CD4-positive, alpha-beta T cell treated with Interleukin-10 for 1 hour (primary cell): ENCODE measurements around the gene PKN1.
"Not testable (repeated sequence)": the region's sequence is repeated elsewhere in the genome, so short reads cannot be mapped to it uniquely, and the experiment has no call there.

Experiments
- DNase-seq: peaks from one replicate; pipeline ENCODE4 v3.0.0-alpha.2; 2020

The PKN1 gene

DNA sequence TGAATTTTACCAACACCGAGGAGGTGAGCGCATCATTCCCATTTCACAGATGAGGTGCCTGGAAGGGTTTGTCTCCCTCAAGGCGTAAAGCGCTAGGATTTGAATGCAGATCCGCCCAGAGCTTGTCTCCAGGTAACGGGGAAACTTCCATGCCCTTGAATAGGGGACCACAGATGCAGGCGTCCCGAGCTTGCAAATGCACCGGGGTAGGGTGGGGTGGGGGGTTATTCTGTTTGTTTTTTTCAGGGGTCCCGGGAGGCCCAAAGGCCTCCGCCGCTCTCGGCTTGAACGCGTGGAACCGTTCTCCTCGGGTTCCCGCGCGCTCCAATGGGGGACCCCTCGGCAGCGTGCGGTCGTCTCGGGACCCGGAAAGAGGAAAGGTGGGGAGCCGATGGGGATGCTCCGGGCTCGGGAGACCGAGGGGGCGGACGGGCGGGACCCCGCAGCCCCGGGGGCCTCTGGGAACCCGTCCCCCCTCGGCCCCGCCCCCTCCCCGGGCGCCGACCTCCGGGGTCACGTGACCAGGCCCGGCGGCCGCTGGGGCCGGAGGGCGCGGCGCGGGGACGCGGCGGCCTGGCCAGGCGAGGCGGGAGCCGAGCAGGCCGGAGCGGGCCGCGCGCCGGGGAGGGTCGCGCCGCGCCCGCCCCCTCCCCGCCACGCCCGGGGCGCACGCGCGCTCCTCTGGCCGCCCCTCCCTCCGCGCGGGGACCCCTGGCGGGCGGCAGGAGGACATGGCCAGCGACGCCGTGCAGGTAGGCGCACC, at the start of gene PKN1:
Gene PKN1 (plus strand): TSS at position 516 of the 763 bp plus-strand sequence. CDS start 216 bp downstream, at position 732.
- DNase-seq = peak; percentile 50

DNA sequence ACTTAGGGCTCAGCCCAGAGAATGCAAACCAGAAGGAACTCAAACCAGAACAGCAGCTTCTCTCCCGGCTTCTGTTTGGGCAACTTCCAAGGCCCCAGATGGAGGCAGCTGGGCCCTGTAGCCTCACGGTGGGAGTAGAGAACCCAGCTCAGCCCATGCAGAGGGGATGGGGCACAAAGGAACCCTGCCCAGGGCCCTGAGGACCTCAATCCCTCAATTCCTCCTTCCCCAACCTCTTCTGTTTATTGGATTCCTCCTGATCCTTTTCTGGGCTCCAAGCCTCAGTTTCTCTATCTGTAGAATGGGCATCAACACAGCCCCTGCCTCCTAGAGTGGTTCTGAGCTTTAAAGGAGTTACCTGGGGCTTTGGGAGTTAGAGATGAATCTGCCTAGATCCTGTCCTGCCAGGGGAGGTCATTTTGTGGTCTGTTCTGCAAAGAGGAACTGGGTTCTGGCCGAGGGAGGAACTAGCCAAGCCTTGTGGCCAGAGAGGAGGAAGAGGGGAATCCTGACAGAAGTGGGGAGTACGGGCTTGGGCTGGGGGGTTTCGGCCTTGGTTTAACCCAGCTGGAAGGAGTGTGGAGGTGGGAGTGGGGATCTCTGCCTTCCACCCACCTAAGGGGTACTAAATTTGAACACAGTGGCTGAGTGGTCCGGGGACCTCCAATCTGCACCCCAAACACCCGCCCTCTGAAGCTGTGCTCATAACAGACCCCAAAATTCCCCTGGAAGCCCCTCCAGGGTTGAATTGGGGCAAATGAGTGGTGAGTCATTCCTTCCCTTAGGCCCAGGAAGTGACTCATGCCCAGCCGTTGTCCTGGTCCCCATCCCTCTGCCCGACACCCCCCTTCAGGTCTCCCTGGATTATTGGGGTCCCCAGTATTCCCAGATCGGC, 49.2 kb upstream of the PKN1 start:
- DNase-seq = peak; percentile 84

DNA sequence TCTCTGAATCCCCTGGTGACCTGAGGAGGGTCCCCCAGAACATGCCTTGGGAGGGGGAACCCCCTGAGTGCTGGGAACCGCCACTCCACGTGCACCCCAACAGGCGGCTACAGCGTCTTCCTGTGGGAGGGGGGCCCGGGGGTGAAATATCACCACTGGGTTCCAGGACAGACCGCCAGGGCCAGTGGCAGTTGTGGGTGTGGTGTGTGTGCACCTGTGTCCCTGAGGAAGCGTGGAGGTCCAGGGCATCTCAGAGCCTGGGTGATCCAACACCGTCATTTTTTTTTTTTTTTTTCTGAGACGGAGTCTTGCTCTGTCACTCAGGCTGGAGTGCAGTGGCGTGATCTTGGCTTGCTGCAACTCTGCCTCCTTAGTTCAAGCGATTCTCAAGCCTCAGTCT, 47.6 kb upstream of the PKN1 start:
- peak; percentile 76 for DNase-seq

DNA sequence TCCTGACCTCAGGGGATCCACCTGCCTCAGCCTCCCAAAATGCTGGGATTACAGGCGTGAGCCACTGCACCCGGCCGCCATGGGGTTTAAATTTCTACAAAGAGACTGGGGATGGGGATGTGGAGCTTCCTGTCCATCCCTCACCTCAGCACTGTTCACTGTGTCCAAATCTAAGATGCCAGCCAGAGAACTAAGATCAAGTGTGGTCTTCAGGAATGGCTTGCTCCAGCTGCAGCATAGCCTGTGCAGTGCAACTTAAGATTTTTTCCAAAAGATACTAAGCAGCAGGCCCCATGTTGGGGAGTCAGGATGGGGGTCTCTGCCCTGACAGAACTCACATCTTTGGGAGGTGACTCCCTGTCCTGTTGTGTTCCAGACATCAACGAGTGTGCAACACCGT, 42.6 kb upstream of the PKN1 start:
- DNase-seq = peak; percentile 50

DNA sequence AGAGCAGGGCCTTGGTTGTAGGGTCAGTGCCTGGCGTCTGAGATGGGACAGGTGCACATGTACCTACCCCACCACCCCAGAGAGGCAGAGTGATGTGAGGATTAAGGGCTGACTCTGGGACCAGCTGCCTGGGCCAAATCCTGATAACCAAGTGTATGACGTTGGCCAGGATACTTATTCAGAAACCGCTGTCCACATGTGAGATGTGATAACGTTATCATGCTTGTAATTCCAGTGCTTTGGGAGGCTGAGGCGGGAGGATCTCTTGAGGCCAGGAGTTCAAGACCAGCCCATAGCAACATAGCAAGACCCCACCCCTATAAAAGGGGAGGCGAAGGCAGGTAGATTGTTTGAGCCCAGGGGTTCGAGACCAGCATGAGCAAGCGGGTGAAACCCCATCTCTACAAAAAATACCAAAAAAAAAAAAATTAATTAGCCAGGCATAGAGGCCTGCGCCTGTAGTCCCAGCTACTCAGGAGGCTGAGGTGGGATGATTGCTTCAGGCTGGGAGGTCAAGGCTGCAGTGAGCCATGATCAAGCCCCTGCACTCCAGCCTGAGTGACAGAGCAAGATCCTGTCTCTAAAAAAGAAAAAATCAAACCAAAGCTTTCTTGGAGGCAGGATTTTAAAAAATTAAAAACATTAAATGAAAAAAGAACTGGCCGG, 41.8 kb upstream of the PKN1 start:
- DNase-seq = no peak

DNA sequence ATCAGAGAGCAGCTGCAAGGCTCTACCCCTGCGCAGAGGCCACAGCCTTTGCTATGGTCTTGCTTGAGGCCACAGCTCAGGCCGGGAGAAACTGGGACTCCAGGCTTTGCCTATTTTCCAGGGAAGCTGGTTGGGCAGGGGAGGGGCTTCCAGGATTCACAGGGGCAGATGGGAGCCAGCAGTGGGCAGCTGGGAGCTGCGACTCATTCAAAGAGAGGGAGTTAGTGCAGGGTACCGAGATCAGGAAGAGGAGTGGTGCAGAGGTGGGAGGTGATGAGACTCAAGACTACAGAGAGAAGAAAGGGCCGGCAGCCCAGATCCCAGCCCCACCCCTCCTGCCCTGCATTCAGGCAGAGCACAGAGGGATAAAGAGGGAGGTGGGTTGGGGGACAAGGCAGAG, 39.8 kb upstream of the PKN1 start:
- no peak for DNase-seq

DNA sequence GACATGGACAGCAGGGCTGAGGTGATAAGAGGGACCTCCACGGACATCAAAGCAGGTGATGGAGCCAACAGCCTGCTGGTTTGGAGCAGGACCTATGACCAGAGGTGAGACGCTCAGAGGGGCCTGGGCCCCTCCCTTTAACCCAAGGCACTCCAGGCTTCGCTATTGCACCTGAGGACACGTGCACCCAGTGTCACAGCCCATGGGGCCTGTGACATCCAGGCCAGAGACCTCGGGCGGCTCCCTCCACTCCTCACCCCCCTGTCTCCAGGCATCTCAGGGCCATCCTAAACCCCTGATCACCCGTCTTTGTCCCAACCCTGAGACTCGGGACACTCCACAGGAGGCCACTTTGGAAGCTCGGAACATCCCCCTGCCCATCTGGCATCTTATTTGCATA, 38.9 kb upstream of the PKN1 start:
- no peak for DNase-seq

DNA sequence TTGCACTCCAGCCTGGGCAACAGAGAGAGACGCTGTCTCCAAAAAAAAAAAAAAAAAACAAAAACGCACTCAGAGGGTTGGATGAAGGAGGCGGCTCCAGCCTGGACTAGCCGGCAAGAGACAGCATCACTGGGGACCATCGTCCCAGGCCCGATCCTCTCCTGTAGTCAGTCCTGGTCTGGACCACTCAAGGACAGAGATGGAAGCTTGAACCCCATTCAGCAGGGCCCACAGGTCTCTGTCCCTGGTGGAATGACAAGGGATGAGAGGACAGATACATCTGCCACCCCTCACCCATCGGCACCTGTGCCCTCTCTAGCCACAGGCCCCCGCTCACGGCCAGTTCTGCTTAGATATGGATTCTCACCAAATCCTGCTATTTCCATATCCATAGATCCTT, 37.8 kb upstream of the PKN1 start:
- peak; percentile 62 for DNase-seq

DNA sequence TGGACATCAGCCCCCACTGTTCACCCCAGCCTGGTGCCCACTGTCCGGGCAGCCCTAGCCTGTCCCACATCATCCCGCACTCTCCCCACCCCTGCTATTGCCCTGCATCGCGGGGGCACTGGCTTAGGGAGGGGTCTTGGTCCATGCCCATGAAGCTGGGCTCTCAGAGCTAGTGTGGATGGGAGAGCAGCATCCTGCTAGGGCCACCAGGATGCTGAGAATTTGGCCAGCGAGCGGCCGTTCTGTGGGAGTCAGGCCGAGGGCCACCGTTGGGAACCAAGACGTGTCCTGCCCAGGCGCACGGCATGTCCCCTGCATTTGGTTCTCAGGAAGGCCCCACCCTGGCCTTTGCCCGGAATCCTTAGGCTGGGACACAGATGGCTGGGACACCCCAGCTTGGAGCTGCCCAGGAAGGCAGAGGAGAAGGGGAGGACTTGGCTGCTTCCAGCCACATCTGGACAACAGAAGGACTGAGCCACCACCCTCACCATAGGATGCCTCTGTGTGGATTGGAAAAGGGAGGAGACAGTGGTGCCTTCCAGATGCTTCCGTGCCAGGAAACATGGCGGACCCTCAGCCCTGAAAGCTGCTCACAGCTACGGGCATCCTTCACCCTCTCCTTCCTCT, 37.3 kb upstream of the PKN1 start:
- peak; percentile 63 for DNase-seq

DNA sequence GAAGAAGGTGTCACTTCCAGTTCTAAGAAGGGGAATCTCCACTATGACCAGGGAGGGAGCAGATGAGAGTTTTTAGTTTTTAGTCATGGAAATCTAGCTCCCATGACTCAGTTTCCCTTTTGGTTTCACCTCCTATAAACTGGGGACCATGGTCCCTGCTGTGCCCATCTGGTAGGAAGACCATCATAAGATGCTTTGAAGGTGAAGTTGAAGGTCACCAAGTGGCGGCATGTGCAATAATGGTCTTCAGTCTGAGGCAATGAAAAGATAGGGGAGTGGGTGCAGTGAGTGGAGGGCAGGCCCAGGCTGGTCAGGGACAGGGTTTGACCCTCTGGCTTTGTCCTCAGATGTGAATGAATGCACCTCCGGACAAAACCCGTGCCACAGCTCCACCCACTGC, 36.4 kb upstream of the PKN1 start:
- DNase-seq = not testable (repeated sequence)

DNA sequence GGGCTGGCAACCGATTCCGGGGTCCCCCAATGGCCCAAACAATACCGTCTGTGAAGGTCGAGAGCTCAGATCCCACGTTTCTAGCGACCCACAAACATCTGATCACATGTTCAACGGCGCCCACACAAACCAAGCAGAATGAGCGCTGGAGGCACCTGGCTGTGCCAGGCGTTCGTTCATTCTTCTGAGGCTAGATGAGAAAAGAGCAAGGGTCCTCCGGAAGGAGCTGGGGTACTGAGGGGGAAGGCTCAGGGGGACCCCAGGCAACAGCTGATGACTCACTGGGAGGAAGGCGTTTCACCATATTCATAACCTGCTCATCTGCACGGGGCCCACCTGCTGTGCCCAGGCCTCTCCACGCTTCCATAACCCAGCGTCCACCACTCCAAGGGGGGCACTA, 35.9 kb upstream of the PKN1 start:
- DNase-seq = peak; percentile 54

DNA sequence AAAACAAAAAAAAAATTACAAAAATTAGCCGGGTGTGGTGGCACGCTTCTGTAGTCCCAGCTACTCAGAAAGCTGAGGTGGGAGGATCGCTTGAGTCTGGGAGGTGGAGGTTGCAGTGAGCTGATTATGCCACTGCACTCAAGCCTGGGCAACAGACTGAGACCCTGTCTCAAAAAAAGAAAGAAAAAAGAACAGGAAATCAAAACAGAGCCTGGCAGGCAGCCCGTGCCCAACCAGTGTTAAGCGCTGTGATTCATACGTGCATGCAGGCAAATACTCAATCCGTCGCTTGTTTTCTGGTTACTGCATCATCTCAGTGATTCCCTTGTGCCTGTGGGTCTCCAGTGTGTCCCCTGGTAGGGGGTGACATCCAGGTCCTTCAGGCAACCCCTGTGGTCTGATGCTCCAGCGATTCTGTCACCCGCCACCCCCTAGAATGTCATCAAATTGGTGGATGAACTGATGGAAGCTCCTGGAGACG, 32.1 kb upstream of the PKN1 start:
- peak; percentile 59 for DNase-seq

DNA sequence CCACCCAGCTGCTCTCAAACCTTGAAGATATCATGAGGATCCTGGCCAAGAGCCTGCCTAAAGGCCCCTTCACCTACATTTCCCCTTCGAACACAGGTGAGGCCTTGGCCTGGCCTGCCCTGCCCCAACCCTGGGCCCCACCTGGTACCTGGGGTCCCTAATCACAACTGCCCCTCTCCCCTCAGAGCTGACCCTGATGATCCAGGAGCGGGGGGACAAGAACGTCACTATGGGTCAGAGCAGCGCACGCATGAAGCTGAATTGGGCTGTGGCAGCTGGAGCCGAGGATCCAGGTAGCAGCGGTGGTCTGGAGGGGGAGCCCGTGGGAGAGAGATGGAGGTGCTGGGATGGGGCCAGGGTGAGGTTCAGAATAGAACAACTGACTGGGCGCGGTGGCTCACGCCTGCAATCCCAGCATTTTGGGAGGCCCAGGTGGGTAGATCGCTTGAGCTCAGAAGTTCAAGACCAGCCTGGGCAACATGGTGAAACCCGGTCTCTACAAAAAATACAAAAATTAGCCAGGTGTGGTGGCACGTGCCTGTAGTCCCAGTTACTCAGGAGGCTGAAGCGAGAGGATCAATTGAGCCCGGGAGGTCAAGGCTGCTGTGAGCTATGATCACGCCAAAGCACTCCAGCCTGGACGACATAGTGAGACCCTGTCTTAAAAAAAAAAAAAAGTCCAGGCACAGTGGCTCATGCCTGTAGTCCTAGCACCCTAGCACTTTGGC, 31.5 kb upstream of the PKN1 start:
- DNase-seq = peak; percentile 56

DNA sequence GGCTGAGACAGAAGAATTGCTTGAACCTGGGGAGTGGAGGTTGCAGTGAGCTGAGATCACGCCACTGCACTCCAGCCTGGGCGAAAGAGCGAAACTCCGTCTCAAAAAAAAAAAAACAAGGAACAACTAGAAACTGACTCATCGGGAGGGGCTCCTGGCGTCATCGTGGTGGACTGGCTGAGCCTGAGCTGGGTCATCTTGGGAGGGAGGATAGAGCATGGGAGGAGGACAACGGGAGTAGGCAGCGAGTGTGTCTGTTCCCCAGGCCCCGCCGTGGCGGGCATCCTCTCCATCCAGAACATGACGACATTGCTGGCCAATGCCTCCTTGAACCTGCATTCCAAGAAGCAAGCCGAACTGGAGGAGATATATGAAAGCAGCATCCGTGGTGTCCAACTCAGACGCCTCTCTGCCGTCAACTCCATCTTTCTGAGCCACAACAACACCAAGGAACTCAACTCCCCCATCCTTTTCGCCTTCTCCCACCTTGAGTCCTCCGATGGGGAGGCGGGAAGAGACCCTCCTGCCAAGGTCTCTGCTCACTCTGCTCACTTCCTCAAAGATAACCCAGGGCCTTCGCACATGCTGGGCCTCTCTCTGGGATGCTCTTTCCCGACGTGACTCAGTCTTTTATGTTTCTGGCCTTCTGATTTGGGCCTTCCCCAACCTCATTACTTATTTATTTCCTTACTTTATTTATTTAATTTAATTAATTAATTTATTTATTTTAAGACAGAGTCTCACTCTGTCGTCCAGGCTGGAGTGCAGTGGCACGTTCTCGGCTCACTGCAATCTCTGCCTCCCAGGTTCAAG, 30.6 kb upstream of the PKN1 start:
- DNase-seq = peak; percentile 59

DNA sequence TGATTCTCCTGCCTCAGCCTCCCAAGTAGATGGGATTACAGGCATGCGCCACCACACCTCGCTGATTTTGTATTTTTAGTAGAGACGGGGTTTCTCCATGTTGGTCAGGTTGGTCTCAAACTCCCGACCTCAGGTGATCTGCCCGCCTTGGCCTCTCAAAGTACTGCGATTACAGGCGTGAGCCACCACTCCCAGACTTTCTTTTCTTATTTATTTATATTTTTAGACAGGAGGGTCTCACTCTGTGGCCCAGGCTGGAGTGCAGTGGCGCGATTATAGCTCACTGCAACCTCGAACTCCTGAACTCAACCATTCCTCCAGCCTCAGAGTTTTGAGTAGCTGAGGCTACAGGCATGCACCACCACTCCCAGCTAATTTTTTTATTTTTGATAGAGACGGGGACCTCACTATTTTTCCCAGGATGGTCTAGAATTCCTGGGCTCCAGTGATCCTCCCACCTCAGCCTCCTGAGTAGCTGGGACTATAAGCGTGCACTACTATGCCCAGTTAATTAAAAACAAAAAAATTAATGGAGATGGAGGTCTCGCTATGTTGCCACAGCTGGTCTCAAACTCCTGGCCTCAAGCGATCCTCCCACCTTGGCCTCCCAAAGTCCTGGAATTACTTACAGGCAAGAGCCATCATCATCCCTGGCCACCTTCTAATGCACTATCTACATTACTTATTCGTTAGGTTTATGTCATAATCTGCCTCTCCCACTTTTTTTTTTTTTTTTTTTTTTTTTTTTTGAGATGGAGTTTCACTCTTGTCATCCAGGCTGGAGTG, 29.8 kb upstream of the PKN1 start:
- DNase-seq = peak; percentile 54

DNA sequence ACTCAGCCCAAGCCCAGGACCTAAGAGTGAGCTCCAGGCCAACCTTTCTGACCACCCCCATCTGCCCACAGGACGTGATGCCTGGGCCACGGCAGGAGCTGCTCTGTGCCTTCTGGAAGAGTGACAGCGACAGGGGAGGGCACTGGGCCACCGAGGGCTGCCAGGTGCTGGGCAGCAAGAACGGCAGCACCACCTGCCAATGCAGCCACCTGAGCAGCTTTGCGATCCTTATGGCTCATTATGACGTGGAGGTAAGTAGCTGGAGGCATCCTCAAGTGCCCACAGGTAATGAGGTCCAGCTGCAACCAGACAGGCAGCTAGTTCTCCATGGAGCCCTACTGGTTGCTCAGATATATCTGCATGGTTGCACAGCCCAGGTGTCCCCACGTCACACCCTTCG, 28.8 kb upstream of the PKN1 start:
- peak; percentile 57 for DNase-seq

DNA sequence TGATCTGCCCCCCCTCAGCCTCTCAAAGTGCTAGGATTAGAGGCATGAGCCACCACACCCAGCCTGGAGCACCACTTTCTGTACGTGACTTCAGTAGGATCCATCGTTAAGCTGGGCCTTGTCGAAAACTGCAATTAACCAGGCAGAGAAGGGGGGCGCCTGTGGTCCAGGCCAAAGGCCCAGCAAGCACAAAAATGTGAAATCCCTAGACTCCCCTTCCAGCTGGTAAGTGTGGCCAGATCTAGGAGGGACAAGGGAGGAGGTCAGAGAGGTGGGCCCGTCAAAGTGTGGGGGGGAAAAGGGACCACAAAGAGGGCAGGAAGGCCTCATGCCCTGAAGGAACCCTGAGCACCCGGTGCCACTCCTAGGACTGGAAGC, 27.7 kb upstream of the PKN1 start:
- DNase-seq = no peak

DNA sequence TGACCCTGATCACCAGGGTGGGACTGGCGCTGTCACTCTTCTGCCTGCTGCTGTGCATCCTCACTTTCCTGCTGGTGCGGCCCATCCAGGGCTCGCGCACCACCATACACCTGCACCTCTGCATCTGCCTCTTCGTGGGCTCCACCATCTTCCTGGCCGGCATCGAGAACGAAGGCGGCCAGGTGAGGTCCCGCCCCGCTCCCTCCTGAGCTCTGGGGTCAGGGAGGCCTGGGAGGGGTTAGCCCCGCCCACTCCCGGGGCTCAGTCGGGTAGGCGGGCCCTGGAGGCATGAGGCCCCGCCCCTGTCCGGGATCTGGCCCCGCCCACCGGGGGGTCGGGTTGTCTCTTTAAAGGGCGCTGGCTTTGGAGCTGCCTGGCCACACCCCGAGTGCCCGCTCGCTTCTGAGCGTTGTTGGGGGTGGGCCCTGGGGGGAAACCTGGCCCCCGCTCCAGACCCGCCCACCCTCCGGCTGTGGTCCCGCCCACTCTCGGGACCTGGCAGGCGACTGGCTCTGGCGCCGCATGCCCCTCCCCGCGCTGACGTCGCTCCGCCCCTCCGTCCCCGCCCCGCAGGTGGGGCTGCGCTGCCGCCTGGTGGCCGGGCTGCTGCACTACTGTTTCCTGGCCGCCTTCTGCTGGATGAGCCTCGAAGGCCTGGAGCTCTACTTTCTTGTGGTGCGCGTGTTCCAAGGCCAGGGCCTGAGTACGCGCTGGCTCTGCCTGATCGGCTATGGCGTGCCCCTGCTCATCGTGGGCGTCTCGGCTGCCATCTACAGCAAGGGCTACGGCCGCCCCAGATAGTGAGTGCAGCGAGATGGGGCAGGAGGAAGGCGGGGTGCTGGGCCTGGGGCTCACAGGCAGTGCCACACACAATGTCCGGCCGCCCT, 27.1 kb upstream of the PKN1 start:
- DNase-seq = peak; percentile 92

DNA sequence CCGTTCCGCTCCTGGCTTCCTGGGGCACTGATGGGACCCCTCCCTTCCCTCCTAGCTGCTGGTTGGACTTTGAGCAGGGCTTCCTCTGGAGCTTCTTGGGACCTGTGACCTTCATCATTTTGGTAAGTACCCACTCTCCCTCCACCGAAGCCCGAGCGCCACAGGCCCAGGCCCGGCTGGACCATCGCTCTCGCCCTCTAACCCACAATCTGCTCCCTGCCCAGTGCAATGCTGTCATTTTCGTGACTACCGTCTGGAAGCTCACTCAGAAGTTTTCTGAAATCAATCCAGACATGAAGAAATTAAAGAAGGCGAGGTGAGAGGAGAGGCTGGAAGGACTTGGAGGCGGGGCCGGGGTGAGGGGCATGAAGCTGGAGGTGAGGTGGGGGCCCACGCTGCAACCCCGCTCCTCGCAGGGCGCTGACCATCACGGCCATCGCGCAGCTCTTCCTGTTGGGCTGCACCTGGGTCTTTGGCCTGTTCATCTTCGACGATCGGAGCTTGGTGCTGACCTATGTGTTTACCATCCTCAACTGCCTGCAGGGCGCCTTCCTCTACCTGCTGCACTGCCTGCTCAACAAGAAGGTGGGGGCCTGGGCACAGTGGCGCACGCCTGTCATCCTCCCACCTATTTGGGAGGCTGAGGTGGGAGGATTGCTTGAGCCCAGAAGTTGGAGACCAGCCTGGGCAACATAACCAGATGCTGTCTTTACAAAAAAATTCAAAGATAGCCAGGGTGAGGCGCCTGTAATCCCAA, 26.3 kb upstream of the PKN1 start:
- DNase-seq = peak; percentile 55
